HFFc6 (cell line): Measurements from ENCODE around the gene KLHL10. TPM values are rescaled to one million over a fixed set of nuclear protein-coding genes. Genes with fewer than 3 reads are reported as not detected.

Source experiments
- DNase-seq: peaks from one replicate; pipeline ENCODE4 v3.0.0-alpha.2; 2018
- H3K27ac Mint-ChIP-seq: 2 replicates; pipeline ENCODE4 v1.8.0; 2020; ENCODE audit warnings: mild to moderate bottlenecking, mixed read lengths
- H3K27me3 Mint-ChIP-seq: 2 replicates; pipeline ENCODE4 v1.8.0; 2021; ENCODE audit warnings: mild to moderate bottlenecking, moderate library complexity, mixed read lengths; ENCODE audit not compliant: insufficient read depth
- H3K36me3 Mint-ChIP-seq: 2 replicates; pipeline ENCODE4 v1.8.0; 2021; ENCODE audit warnings: low read depth, mixed read lengths
- H3K4me1 Mint-ChIP-seq: 2 replicates; pipeline ENCODE4 v1.8.0; 2020; ENCODE audit warnings: low read depth, mixed read lengths
- H3K4me3 Mint-ChIP-seq: 2 replicates; pipeline ENCODE4 v1.8.0; 2020; ENCODE audit warnings: mild to moderate bottlenecking, moderate library complexity, mixed read lengths
- H3K9me3 Mint-ChIP-seq: 2 replicates; pipeline ENCODE4 v1.8.0; 2020; ENCODE audit warnings: mild to moderate bottlenecking, mixed read lengths
- CTCF ChIP-seq: fragments of 200-600 bp; sonication (generic); IDR thresholded peaks from 2 replicates; pipeline ENCODE4 v1.5.0; 2021; ENCODE audit warnings: antibody characterized with exemption, mild to moderate bottlenecking
- total RNA-seq, 6 experiments: library from RNA; stranded (reverse); fragmentation: NEBNext Ultra II Directional; extraction: Animal tissue kit (Norgen Biotek cat#: 25700); gene quantifications; 2 replicates in 1 of 6; 3 replicates in 5 of 6; pipeline ENCODE4 v1.2.3, GENCODE V29; 2021

KLHL10 gene
- total RNA-seq, 6 experiments from 2014 or later: not detected

DNA sequence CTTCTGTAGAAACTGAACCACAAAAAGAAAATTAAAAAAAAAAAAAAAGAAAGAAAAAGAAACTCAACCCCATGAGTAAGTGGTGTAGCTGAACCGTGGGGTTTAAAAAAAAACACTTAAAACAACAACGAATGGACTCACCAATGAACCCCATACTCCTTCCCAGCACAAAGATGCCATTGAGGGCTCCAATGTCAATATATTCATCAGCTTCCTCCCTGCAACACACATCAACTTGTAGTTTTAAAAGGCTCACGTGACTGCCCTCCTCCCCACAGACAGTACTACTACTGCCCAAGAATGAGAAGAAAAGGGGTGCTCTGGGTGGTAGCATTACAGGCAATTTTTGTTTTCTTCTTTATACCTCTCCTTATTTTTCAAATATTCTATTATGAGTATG is 30.9 kb downstream of the KLHL10 start:
- Mint-ChIP-seq H3K36me3 (peaks cover 42% of the 10 kb centered on the region), H3K4me1 (0 out of 2 replicates have a peak, but pooled peaks cover 4% of the 10 kb centered on the region), H3K27me3 (no peaks in the 10 kb centered on the region; the same call in 1 of the 2 replicates), H3K4me3 (no peak overlapping the region), H3K9me3 (no peaks in the 10 kb centered on the region), H3K27ac (no peak overlapping the region; the same call in 1 of the 2 replicates)
- TF ChIP-seq CTCF: no peak
- DNase-seq: no peak

DNA sequence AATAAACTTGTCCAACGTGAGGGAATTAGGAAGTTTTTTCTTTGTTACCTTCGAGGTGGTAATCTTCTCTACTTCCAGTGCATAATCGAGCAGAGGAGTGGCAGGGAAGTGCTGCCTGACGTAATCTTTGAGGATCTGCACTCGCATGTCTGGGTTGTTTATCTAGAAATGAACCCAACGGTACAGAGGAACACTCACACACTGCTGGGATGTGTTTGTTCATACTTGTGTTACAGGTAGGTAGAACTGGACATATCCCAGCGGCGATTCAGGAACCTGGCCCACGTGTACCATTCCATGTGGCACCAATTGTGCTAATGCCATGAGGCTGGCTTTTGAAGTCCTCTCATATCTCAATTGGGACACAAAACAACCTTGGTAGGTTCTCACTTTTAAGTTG is 31.8 kb downstream of the KLHL10 start:
- Mint-ChIP-seq H3K9me3 (no peaks in the 10 kb centered on the region), H3K4me3 (no peak overlapping the region), H3K36me3 (peaks cover 42% of the 10 kb centered on the region), H3K4me1 (0 out of 2 replicates have a peak, but pooled peaks cover 4% of the 10 kb centered on the region), H3K27me3 (no peaks in the 10 kb centered on the region; the same call in 1 of the 2 replicates), H3K27ac (no peak overlapping the region)
- TF ChIP-seq CTCF: no peak
- DNase-seq: no peak

DNA sequence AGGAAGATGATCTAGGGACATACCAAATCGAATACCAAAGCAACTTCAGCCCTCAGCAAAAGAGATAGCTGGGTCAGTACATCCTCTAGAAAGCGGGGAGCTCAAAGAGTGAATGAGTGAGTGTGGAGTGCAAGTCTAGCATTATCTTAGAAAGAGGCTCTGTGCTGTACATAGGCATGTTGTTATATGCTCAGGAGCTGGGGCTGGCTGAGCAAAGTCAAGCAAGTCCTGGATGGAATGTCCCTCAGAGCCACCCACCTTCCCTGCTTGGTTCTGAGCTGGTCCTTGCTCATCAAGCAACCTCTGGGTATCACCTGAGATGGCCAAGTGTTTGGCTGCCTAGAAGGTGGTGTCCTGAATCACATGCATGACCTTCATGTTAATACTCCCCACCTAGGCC is 32.5 kb downstream of the KLHL10 start:
- no peak for TF ChIP-seq CTCF
- 0 out of 2 replicates have a peak, but pooled peaks cover 4% of the 10 kb centered on the region for H3K4me1 Mint-ChIP-seq
- no peak overlapping the region for H3K4me3 Mint-ChIP-seq
- H3K9me3 Mint-ChIP-seq: no peaks in the 10 kb centered on the region
- H3K36me3 Mint-ChIP-seq: peaks cover 42% of the 10 kb centered on the region
- H3K27ac Mint-ChIP-seq: no peak overlapping the region
- H3K27me3 Mint-ChIP-seq: no peaks in the 10 kb centered on the region; the same call in 1 of the 2 replicates
- DNase-seq: no peak

DNA sequence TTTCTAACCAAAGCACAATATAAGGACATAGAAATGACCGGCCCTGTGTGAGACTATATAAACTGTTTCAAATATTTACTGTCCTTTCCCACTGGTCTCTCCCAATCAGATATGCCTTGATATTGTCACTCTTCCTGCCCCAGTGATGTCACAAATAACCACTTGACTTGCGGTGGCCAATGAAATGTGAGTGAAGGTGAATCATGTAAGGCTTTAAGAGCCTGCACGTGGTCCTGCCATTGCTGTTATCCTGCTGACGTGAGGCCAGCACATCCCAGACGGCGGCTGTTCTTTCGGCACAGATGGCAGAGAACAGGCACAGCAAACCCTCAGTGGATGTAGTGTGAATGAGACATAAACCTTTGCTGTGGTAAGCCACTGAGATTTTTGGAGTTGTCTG is 33.0 kb downstream of the KLHL10 start:
- TF ChIP-seq CTCF: no peak
- Mint-ChIP-seq H3K4me1 (0 out of 2 replicates have a peak, but pooled peaks cover under 1% of the 10 kb centered on the region), H3K27me3 (no peaks in the 10 kb centered on the region), H3K27ac (peak overlapping the region; percentile 19), H3K9me3 (no peaks in the 10 kb centered on the region), H3K36me3 (peaks cover 42% of the 10 kb centered on the region), H3K4me3 (no peak overlapping the region)
- DNase-seq: no peak

DNA sequence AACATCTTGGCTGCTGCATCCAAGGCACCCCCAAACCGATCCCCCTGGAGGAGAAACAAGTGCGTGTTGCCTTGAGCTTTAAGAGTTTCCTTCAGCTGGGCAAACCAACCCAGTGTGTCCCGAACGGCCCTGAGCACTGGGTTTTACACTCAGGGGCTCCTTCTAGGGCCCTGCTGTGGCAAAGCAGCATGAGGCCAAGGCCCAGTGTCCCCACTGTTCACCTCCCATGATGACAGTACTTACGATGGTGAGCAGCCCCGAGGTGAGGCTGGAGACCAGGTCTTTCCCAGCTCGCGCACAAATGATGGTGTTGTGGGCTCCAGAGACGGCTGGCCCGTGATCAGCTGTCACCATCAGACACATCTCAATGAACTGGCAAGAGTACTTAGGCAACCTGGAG is 34.2 kb downstream of the KLHL10 start:
- H3K4me1 Mint-ChIP-seq: no peaks in the 10 kb centered on the region
- H3K36me3 Mint-ChIP-seq: peaks cover 42% of the 10 kb centered on the region
- no peaks in the 10 kb centered on the region for H3K9me3 Mint-ChIP-seq

More for the DNA sequence above, 34.2 kb downstream of the KLHL10 start:
- no peak for DNase-seq
- Mint-ChIP-seq H3K4me3 (no peak overlapping the region), H3K27me3 (no peaks in the 10 kb centered on the region), H3K27ac (no peak overlapping the region)
- TF ChIP-seq CTCF: no peak
